A549 (cell line): ENCODE data around the gene LYZL6. TPM values are rescaled to one million over a fixed set of nuclear protein-coding genes. Genes with fewer than 3 reads are reported as not detected.

ENCODE experiments used
- ATAC-seq, 2 experiments: fragments of 200-7000 bp in 1 of 2; fragments of >200 bp in 1 of 2; cut with Nextera tagmentation in 1 of 2; cut with Tn5 transposase in 1 of 2; 3 replicates each; pipeline versions ENCODE4 v1.8.0 to v1.9.1; 2018 to 2020; ENCODE audit warnings: mild to moderate bottlenecking in 1 of 2, moderate library complexity in 1 of 2
- CTCF ChIA-PET: fragments of 300-600 bp; sonication (Branson Sonifier 250); formaldehyde crosslinking; extraction: SDS; loops from one replicate; lab custom pipeline; 2021; ENCODE audit warnings: antibody characterized with exemption, inconsistent platforms; lab: Yijun Ruan, JAX
- POLR2A ChIA-PET: fragments of 350-600 bp; formaldehyde crosslinking; extraction: SDS; loops from one replicate; lab custom pipeline; 2021; ENCODE audit warnings: antibody characterized with exemption, inconsistent platforms; lab: Yijun Ruan, JAX
- DNase-seq, 2 experiments: peaks; one replicate each; pipeline versions ENCODE4 v3.0.0 to v3.0.0-alpha.2; 2011 to 2016; ENCODE audit warnings: low read depth in 1 of 2, low spot score in 1 of 2
- FAIRE-seq: peaks from 2 replicates; lab custom pipeline; 2011; peaks lifted over from hg19 to GRCh38; lab: Jason Lieb, UNC
- H3K27ac ChIP-seq, 2 experiments: fragments of >200 bp; sonication (Bioruptor Twin); formaldehyde crosslinking; 3 replicates each; pipeline ENCODE4 v1.5.1; 2016 to 2017
- H3K4me1 ChIP-seq: fragments of >200 bp; sonication (Bioruptor Twin); formaldehyde crosslinking; 3 replicates; pipeline ENCODE4 v1.6.1; 2016
- H3K4me2 ChIP-seq: fragments of >200 bp; sonication (Bioruptor Twin); formaldehyde crosslinking; 3 replicates; pipeline ENCODE4 v1.6.1; 2016
- H3K4me3 ChIP-seq: fragments of >200 bp; sonication (Bioruptor Twin); formaldehyde crosslinking; 3 replicates; pipeline ENCODE4 v1.5.1; 2016
- H3K9me3 ChIP-seq: fragments of >200 bp; sonication (Bioruptor Twin); formaldehyde crosslinking; 3 replicates; pipeline ENCODE4 v1.6.1; 2016
- CBX2 ChIP-seq: fragments of 200-600 bp; sonication (generic); IDR thresholded peaks from 2 replicates; pipeline ENCODE4 v1.6.1; 2016; ENCODE audit warnings: low read depth, mild to moderate bottlenecking, borderline replicate concordance
- CEBPB ChIP-seq, 2 experiments: fragments of >200 bp in 1 of 2; sonication (Bioruptor Twin) in 1 of 2; formaldehyde crosslinking in 1 of 2; IDR thresholded peaks; 2 replicates each; pipeline ENCODE4 v1.6.1; 2012 to 2016
- CHD2 ChIP-seq: fragments of 150-350 bp; IDR thresholded peaks from 2 replicates; pipeline ENCODE4 v1.6.1; 2014; ENCODE audit warnings: low read length; ENCODE audit not compliant: partially characterized antibody
- CHD4 ChIP-seq: fragments of 200-600 bp; sonication (generic); IDR thresholded peaks from 2 replicates; pipeline ENCODE4 v1.6.1; 2016; ENCODE audit warnings: antibody characterized with exemption, mild to moderate bottlenecking, borderline replicate concordance
- EHMT2 ChIP-seq: fragments of 200-600 bp; sonication (generic); IDR thresholded peaks from 2 replicates; pipeline ENCODE4 v1.6.1; 2016; ENCODE audit warnings: antibody characterized with exemption, low read depth, mild to moderate bottlenecking, moderate library complexity
- ESRRA ChIP-seq: fragments of 150-350 bp; IDR thresholded peaks from 2 replicates; pipeline ENCODE4 v1.6.1; 2014; ENCODE audit warnings: mild to moderate bottlenecking, low read length, borderline replicate concordance
- FOXS1 ChIP-seq: fragments of 250-450 bp; sonication (Bioruptor Pico); IDR thresholded peaks from 2 replicates; pipeline ENCODE4 v1.5.0; 2020; ENCODE audit warnings: mild to moderate bottlenecking, moderate library complexity
- HDAC2 ChIP-seq: fragments of 200-600 bp; sonication (generic); IDR thresholded peaks from 2 replicates; pipeline ENCODE4 v1.6.1; 2016
- HEYL ChIP-seq: fragments of 250-450 bp; sonication (Bioruptor Pico); IDR thresholded peaks from 2 replicates; pipeline ENCODE4 v1.8.0; 2021; ENCODE audit warnings: mild to moderate bottlenecking, moderate library complexity
- HOXB5 ChIP-seq: fragments of 250-450 bp; sonication (Bioruptor Pico); IDR thresholded peaks from 2 replicates; pipeline ENCODE4 v1.5.0; 2020; ENCODE audit warnings: mild to moderate bottlenecking, moderate library complexity
- MAFK ChIP-seq: fragments of 450-650 bp; IDR thresholded peaks from 2 replicates; pipeline ENCODE4 v1.6.1; 2014; ENCODE audit not compliant: partially characterized antibody
- MAX ChIP-seq: IDR thresholded peaks from 2 replicates; pipeline ENCODE4 v1.6.1; 2012
- NR3C1 ChIP-seq: fragments of >200 bp; sonication (Bioruptor Twin); formaldehyde crosslinking; IDR thresholded peaks from 3 replicates; pipeline ENCODE4 v1.6.1; 2017
- PBX3 ChIP-seq: IDR thresholded peaks from 2 replicates; pipeline ENCODE4 v1.6.1; 2012
- PHF8 ChIP-seq: fragments of 200-600 bp; sonication (generic); IDR thresholded peaks from 2 replicates; pipeline ENCODE4 v1.6.1; 2016; ENCODE audit warnings: low read depth, mild to moderate bottlenecking, antibody characterized with exemption, moderate library complexity, borderline replicate concordance
- POLR2AphosphoS2 ChIP-seq: conservative IDR thresholded peaks from 2 replicates; pipeline ENCODE4 v1.6.1; 2012; ENCODE audit warnings: low read length, improper control_type of control experiment, inconsistent platforms
- RCOR1 ChIP-seq: fragments of 150-350 bp; IDR thresholded peaks from 2 replicates; pipeline ENCODE4 v1.6.1; 2014; ENCODE audit warnings: antibody characterized with exemption, low read length, low read depth
- ZC3H11A ChIP-seq: fragments of 450-650 bp; IDR thresholded peaks from 2 replicates; pipeline ENCODE4 v1.6.1; 2014; ENCODE audit warnings: antibody characterized with exemption, mild to moderate bottlenecking
- ZSCAN20 ChIP-seq: fragments of 250-450 bp; sonication (Bioruptor Pico); IDR thresholded peaks from 2 replicates; pipeline ENCODE4 v1.8.0; 2022; ENCODE audit warnings: mild to moderate bottlenecking, moderate library complexity
- WGBS: methylation state at CpG from one replicate; pipeline ENCODE4 v1.1.6; 2017; ENCODE audit errors: missing lambda C conversion rate; 5-methylcytosine and 5-hydroxymethylcytosine counted together
- polyA plus RNA-seq, 4 experiments: library from polyadenylated mRNA; depleted of rRNA in 3 of 4; stranded (reverse); fragments of >200 nt; fragmentation: RNase III in 1 of 4; extraction: RNeasy Plus Mini Kit Qiagen cat#74134 plus additional on column Dnase treatment in 1 of 4; gene quantifications; 2 replicates in 3 of 4; 3 replicates in 1 of 4; pipeline ENCODE4 v1.2.3, GENCODE V29; 2011 to 2017
- TF ChIP-seq, protein P1 (sequence below): fragments of >200 bp; sonication (Bioruptor Twin); formaldehyde crosslinking; IDR thresholded peaks from 2 replicates; pipeline ENCODE4 v1.6.1; 2016
- TF ChIP-seq, protein P2 (sequence below): fragments of >200 bp; sonication (Bioruptor Twin); formaldehyde crosslinking; IDR thresholded peaks from 3 replicates; pipeline ENCODE4 v1.6.1; 2016

The LYZL6 gene
- polyA plus RNA-seq, 2 of the 4 experiments (the other 2 are of a cell fraction): not detected

- Histone ChIP-seq H3K9me3 (no peaks in the 10 kb centered on the region), H3K4me2 (no peak overlapping the region), H3K4me3 (no peak overlapping the region), H3K4me1 (peaks cover 27% of the 10 kb centered on the region)
- whole genome bisulfite sequencing: 73% methylated on average over 7 of the region's 7 CpGs
- DNase-seq: no peak
- ATAC-seq: no peak
- CTCF ChIA-PET: interaction anchor here (1.1 to 1.6 kb wide), 4 partner anchors 11 to 31 kb away, joined by 3 to 5 read pairs (median 3); no protein-coding TSS in a partner anchor
- no peak for FAIRE-seq
- no peak for TF ChIP-seq EHMT2
- TF ChIP-seq, all 56 proteins: peak for 0
- no peak overlapping the region for H3K27ac ChIP-seq
- POLR2A ChIA-PET: no interaction called here
These were observed 49.3 kb downstream of the LYZL6 start for GRCh38 chr17:35894206-35894605.

GRCh38 chr17:35893751-35894150 is 49.8 kb downstream of the LYZL6 start:
- WGBS: 65% methylated on average over 4 of the region's 4 CpGs
- CTCF ChIA-PET: interaction anchor here (1.2 kb wide), 2 partner anchors 15 to 30 kb away, joined by 3 read pairs; no protein-coding TSS in a partner anchor

DNA sequence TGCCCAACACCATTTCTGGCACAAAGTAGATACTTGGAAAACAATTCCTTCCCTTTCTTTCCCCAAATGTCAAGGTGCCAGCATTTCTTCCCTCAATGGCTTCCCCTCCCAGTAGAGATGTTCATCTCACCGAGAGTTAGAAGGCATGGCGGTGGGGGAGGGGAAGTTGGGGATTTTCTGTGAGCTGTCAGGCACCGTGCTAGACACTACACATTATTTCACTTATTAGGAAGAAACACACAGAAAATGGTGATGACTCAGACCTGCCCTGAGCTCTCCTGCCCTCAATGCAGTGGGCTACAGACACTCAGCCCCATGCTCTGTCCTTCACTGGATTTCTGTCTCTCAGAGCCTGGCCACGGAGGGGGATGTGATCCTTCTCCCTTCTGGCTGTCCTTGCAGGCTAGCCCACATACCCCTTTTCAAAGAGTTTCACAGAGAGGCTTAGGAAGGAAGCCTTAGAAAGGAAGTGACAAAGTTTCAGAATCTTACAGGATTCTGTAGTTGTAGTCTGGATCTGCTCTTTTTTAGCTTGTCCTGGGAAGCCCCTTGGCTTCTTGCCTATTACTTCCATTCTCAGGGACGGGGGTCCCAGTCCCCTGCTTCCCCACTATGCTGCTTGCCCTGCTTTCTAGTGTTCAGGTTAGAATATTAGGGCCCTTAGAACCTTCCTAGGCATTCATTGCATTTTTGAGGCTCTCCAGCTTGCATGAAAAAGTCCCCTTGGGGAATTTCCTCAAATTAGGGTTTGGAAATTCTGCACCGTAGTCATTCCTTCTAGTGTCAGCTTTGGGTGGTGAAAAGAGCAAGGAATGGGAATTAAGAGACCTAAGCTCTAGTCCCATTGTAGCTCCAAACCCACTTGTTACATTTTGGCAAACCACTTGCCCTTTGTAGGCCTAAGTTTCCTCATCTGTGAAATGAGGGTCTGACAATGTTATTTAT is 51.1 kb downstream of the LYZL6 start:
- Histone ChIP-seq H3K27ac (peak overlapping the region in 1 of 2 experiments; percentile 6; a peak in 1 of 6 replicates), H3K4me3 (no peak overlapping the region), H3K4me2 (no peak overlapping the region), H3K9me3 (no peaks in the 10 kb centered on the region), H3K4me1 (peaks cover 15% of the 10 kb centered on the region)
- ChIA-PET CTCF (interaction anchor here (0.9 kb wide), 1 partner anchor 84 kb away, joined by 3 read pairs; the partner anchor contains the start of gene TAF15), POLR2A (no interaction called here)
- ATAC-seq: peak in 1 of 2 experiments; percentile 53; a peak in 2 of 6 replicates
- peak in 1 of 2 experiments; percentile 17 for DNase-seq
- no peak for FAIRE-seq
- 47% methylated on average over 6 of the region's 6 CpGs for WGBS
- TF ChIP-seq, protein P1, sequence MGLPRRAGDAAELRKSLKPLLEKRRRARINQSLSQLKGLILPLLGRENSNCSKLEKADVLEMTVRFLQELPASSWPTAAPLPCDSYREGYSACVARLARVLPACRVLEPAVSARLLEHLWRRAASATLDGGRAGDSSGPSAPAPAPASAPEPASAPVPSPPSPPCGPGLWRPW: no peak
- TF ChIP-seq MAFK (no peak), CHD4 (no peak)

More at GRCh38 chr17:35893751-35894150, 49.8 kb downstream of the LYZL6 start:
- FAIRE-seq (no peak), DNase-seq (no peak), ATAC-seq (no peak)
- Histone ChIP-seq H3K4me1 (peaks cover 25% of the 10 kb centered on the region), H3K4me3 (no peak overlapping the region), H3K27ac (no peak overlapping the region), H3K4me2 (no peak overlapping the region), H3K9me3 (no peaks in the 10 kb centered on the region)
- TF ChIP-seq HEYL (no peak), RCOR1 (no peak)
- POLR2A ChIA-PET: no interaction called here

- CTCF ChIA-PET: interaction anchor here (0.6 to 0.7 kb wide), 2 partner anchors 177 to 1630 kb away, joined by 3 to 4 read pairs; no protein-coding TSS in a partner anchor
- no peak overlapping the region for H3K27ac ChIP-seq
- POLR2A ChIA-PET: interaction anchor here (0.7 kb wide), 1 partner anchor 110 kb away, joined by 4 read pairs; no protein-coding TSS in a partner anchor
- H3K9me3 ChIP-seq: no peaks in the 10 kb centered on the region
- TF ChIP-seq CBX2: no peak
- TF ChIP-seq MAFK: no peak
- TF ChIP-seq PBX3: no peak
- TF ChIP-seq HOXB5 (CRISPR knock-in tag): no peak
- TF ChIP-seq NR3C1: no peak
- TF ChIP-seq ZC3H11A: no peak
- no peak for TF ChIP-seq CHD2
- TF ChIP-seq HDAC2: no peak
- no peak for TF ChIP-seq PHF8
- TF ChIP-seq FOXS1 (CRISPR knock-in tag): no peak
- no peak for TF ChIP-seq POLR2AphosphoS2
- no peak for TF ChIP-seq ZSCAN20 (CRISPR knock-in tag)
- no peak for TF ChIP-seq CEBPB (IDR thresholded peaks at IDR 0.05)
- TF ChIP-seq, protein P2, sequence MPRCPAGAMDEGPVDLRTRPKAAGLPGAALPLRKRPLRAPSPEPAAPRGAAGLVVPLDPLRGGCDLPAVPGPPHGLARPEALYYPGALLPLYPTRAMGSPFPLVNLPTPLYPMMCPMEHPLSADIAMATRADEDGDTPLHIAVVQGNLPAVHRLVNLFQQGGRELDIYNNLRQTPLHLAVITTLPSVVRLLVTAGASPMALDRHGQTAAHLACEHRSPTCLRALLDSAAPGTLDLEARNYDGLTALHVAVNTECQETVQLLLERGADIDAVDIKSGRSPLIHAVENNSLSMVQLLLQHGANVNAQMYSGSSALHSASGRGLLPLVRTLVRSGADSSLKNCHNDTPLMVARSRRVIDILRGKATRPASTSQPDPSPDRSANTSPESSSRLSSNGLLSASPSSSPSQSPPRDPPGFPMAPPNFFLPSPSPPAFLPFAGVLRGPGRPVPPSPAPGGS: no peak
- TF ChIP-seq ESRRA: no peak
- TF ChIP-seq MAX: no peak
- DNase-seq (no peak), FAIRE-seq (no peak), ATAC-seq (no peak)
- no peak overlapping the region for H3K4me3 ChIP-seq
- 78% methylated on average over 4 of the region's 4 CpGs for WGBS
- H3K4me1 ChIP-seq: peaks cover 15% of the 10 kb centered on the region
- no peak overlapping the region for H3K4me2 ChIP-seq
These were observed 52.2 kb downstream of the LYZL6 start for GRCh38 chr17:35891269-35891668.
